Ovary (tissue), 9 donors: Measurements from ENCODE around the gene NME7. TPM values are rescaled to one million over a fixed set of nuclear protein-coding genes. Genes with fewer than 3 reads are reported as not detected.

Experiments used
- DNase-seq, 5 donors: peaks; one replicate each; pipeline ENCODE4 v3.0.0-alpha.2; 2019 to 2020
- H3K27ac ChIP-seq, 2 donors: fragments of 200-600 bp; one replicate each; pipeline versions ENCODE4 v1.5.1 to v1.8.0; 2019 to 2022
- H3K27me3 ChIP-seq: fragments of 200-600 bp; one replicate; pipeline ENCODE4 v1.8.0; 2022
- H3K36me3 ChIP-seq: fragments of 200-600 bp; sonication (generic); one replicate; pipeline ENCODE4 v1.5.1; 2019
- H3K4me1 ChIP-seq: one replicate; pipeline ENCODE4 v1.8.1; 2013; ENCODE audit warnings: mild to moderate bottlenecking, moderate library complexity; ENCODE audit not compliant: insufficient read depth
- H3K4me3 ChIP-seq: fragments of 200-600 bp; sonication (generic); one replicate; pipeline ENCODE4 v1.5.1; 2017
- H3K9me3 ChIP-seq, 2 donors: fragments of 200-600 bp in 1 of 2; sonication (generic) in 1 of 2; one replicate each; pipeline versions ENCODE4 v1.5.1 to v1.8.1; 2013 to 2019; ENCODE audit warnings: mild to moderate bottlenecking in 1 of 2, moderate library complexity in 1 of 2
- CTCF ChIP-seq, 3 donors: fragments of 450-650 bp in 2 of 3; fragments of 200-600 bp in 1 of 3; IDR thresholded peaks; one replicate each; pipeline versions ENCODE4 v1.5.1 to v1.8.0; 2016 to 2022; ENCODE audit warnings: antibody characterized with exemption in 3 of 3, mild to moderate bottlenecking in 1 of 3
- EP300 ChIP-seq: sonication (generic); formaldehyde crosslinking; IDR thresholded peaks from one replicate; pipeline ENCODE4 v1.6.1; 2017; ENCODE audit warnings: antibody characterized with exemption
- POLR2A ChIP-seq: fragments of 450-650 bp; IDR thresholded peaks from one replicate; pipeline ENCODE4 v1.6.1; 2017; ENCODE audit warnings: antibody characterized with exemption, mild to moderate bottlenecking, moderate library complexity
- WGBS, 3 donors: extraction: QIAGEN DNeasy Blood & Tissue Kit in 1 of 3; methylation state at CpG; one replicate each; pipeline versions ENCODE4 v1.1.5 to v1.1.7; 2013 to 2017; 5-methylcytosine and 5-hydroxymethylcytosine counted together
- intact Hi-C, 4 donors: fragments of 100-400 bp; cut with DNase I; formaldehyde crosslinking; loops; one replicate each; pipeline versions ENCODE4 v1.11.0 to v1.15.1; 2022 to 2023
- polyA plus RNA-seq, 2 donors: library from polyadenylated mRNA; stranded (reverse); fragments of 200-250 nt in 1 of 2; fragments of 350-450 nt in 1 of 2; fragmentation: Illumina TruSeq in 1 of 2; extraction: RNeasy Lipid Tissue Mini Kit (QIAGEN cat#74804) in 1 of 2; gene quantifications; one replicate each; pipeline ENCODE4 v1.2.3, GENCODE V29; 2013 to 2014
- total RNA-seq, 7 donors: library from RNA; depleted of rRNA in 2 of 7; stranded (reverse); fragments of >200 nt in 2 of 7; fragmentation: NEBNext Ultra II Directional in 3 of 7; extraction: Animal tissue kit (Norgen Biotek cat#: 25700) in 3 of 7; gene quantifications; one replicate each; pipeline versions ENCODE4 v1.1.0 to v1.2.4, GENCODE V29; 2016 to 2023
- donor health status: DM: no; HTN: no; CAD: no; lungs with moderate emphysema.
- donor health status: DM: no; HTN: no; CAD: no.
- donor health status: Bipolar disorder and iron deficiency.
- donor health status: DM: yes; HTN: yes; CAD: no.
- donor health status: DM: no; HTN: no; CAD: no.
- donor health status: DM: yes; HTN: yes; CAD: no.

The NME7 gene
- total and polyA plus RNA-seq, 9 donors, result 14.2 to 30.0 (median 18.4) TPM

- no peak overlapping the region for H3K4me3 ChIP-seq
- peaks cover 1% of the 10 kb centered on the region for H3K4me1 ChIP-seq
- H3K27me3 ChIP-seq, result no peaks in the 10 kb centered on the region
- WGBS, 3 donors, result 7 to 17% (median 16%) methylated on average over 3 of the region's 3 CpGs
- no peak for DNase-seq
- no peaks in the 10 kb centered on the region for H3K36me3 ChIP-seq
- TF ChIP-seq CTCF (IDR thresholded peaks at IDR 0.05) (no peak), POLR2A (no peak), EP300 (no peak)
- H3K9me3 ChIP-seq, result no peaks in the 10 kb centered on the region
- peak overlapping the region in 1 of 2 donors; percentile 48 for H3K27ac ChIP-seq
- intact Hi-C loops, result no loop called here
These were observed 127.0 kb downstream of the NME7 start for GRCh38 chr1:169240449-169241232.

GRCh38 chr1:169236880-169237279 is 130.7 kb downstream of the NME7 start:
- Histone ChIP-seq H3K36me3 (no peaks in the 10 kb centered on the region), H3K27me3 (no peaks in the 10 kb centered on the region), H3K27ac (no peak overlapping the region), H3K9me3 (no peaks in the 10 kb centered on the region), H3K4me1 (peaks cover 1% of the 10 kb centered on the region), H3K4me3 (no peak overlapping the region)
- TF ChIP-seq EP300 (no peak), POLR2A (no peak), CTCF (IDR thresholded peaks at IDR 0.05) (no peak)
- DNase-seq, result no peak
- intact Hi-C loops, result no loop called here
- WGBS, 3 donors, result 80 to 85% (median 84%) methylated on average over 4 of the region's 4 CpGs

- H3K27ac ChIP-seq, result no peak overlapping the region
- 8 to 34% (median 21%) methylated on average over 1 of the region's 1 CpG for WGBS, 3 donors
These were observed 131.5 kb downstream of the NME7 start for GRCh38 chr1:169236143-169236542.

GRCh38 chr1:169235568-169235967 is 132.0 kb downstream of the NME7 start:
- no peaks in the 10 kb centered on the region for H3K36me3 ChIP-seq
- no peaks in the 10 kb centered on the region for H3K9me3 ChIP-seq
- intact Hi-C loops, result no loop called here
- no peak for TF ChIP-seq EP300
- TF ChIP-seq CTCF (IDR thresholded peaks at IDR 0.05), result no peak
- no peak for TF ChIP-seq POLR2A
- no peak overlapping the region for H3K4me3 ChIP-seq
- no peak overlapping the region for H3K27ac ChIP-seq
- H3K27me3 ChIP-seq, result no peaks in the 10 kb centered on the region
- DNase-seq, result no peak
- WGBS, 3 donors, result 69 to 74% (median 70%) methylated on average over 2 of the region's 2 CpGs
- H3K4me1 ChIP-seq, result peaks cover 1% of the 10 kb centered on the region

More at GRCh38 chr1:169236143-169236542, 131.5 kb downstream of the NME7 start:
- no peaks in the 10 kb centered on the region for H3K36me3 ChIP-seq
- no peaks in the 10 kb centered on the region for H3K9me3 ChIP-seq
- intact Hi-C loops, result no loop called here
- DNase-seq, result no peak
- peaks cover 1% of the 10 kb centered on the region for H3K4me1 ChIP-seq
- H3K27me3 ChIP-seq, result no peaks in the 10 kb centered on the region
- no peak overlapping the region for H3K4me3 ChIP-seq
- TF ChIP-seq EP300, result no peak

GRCh38 chr1:169234780-169235179 is 132.8 kb downstream of the NME7 start:
- Histone ChIP-seq H3K4me3 (no peak overlapping the region), H3K27ac (no peak overlapping the region), H3K9me3 (no peaks in the 10 kb centered on the region), H3K27me3 (no peaks in the 10 kb centered on the region), H3K36me3 (no peaks in the 10 kb centered on the region), H3K4me1 (peaks cover 1% of the 10 kb centered on the region)
- TF ChIP-seq CTCF (IDR thresholded peaks at IDR 0.05), result no peak
- TF ChIP-seq EP300, result no peak
- TF ChIP-seq POLR2A, result no peak
- DNase-seq, result no peak
- WGBS, 3 donors, result 81 to 90% (median 84%) methylated on average over 3 of the region's 3 CpGs
- intact Hi-C loops, result no loop called here
